AG04449 (cell line): ENCODE measurements around the gene DYNC1H1.

Experiments used
- CTCF ChIA-PET: fragments of 350-600 bp; formaldehyde crosslinking; extraction: SDS; loops from one replicate; lab custom pipeline; 2021; ENCODE audit warnings: antibody characterized with exemption; lab: Yijun Ruan, JAX
- POLR2A ChIA-PET: fragments of 400-600, 350-600 bp; formaldehyde crosslinking; extraction: SDS; loops from one replicate; lab custom pipeline; 2020; ENCODE audit warnings: antibody characterized with exemption, inconsistent platforms; lab: Yijun Ruan, JAX
- DNase-seq: peaks from one replicate; pipeline ENCODE4 v3.0.0-alpha.2; 2010; ENCODE audit warnings: low read depth, low spot score
- H3K4me3 ChIP-seq: 2 replicates; pipeline ENCODE4 v1.5.1; 2011; ENCODE audit warnings: low read depth, mild to moderate bottlenecking, control low read depth, low read length
- CTCF ChIP-seq: IDR thresholded peaks from one replicate; pipeline ENCODE4 v1.5.1; 2011; ENCODE audit warnings: mild to moderate bottlenecking, moderate library complexity, low read length, control low read depth, inconsistent platforms; ENCODE audit not compliant: insufficient read depth; ENCODE audit errors: missing control alignments

The DYNC1H1 gene

GRCh38 chr14:102105369-102105768 lies 141.0 kb downstream of the DYNC1H1 start:
- no peak overlapping the region for H3K4me3 ChIP-seq
- no peak for TF ChIP-seq CTCF
- CTCF ChIA-PET: interaction anchor here (0.9 to 3.1 kb wide), 3 partner anchors 9 to 144 kb away, joined by 3 to 25 read pairs (median 4); no protein-coding TSS in a partner anchor
- DNase-seq: no peak
- POLR2A ChIA-PET: interaction anchor here (0.6 kb wide), 1 partner anchor 237 kb away, joined by 3 read pairs; no protein-coding TSS in a partner anchor
